Measurements from ENCODE around the gene C10orf88. TPM values are rescaled to one million over a fixed set of nuclear protein-coding genes. Genes with fewer than 3 reads are reported as not detected.

C10orf88 gene
- total and polyA plus RNA-seq, 2 experiments from 2014 or later, result 7.5 to 10.5 TPM

DNA sequence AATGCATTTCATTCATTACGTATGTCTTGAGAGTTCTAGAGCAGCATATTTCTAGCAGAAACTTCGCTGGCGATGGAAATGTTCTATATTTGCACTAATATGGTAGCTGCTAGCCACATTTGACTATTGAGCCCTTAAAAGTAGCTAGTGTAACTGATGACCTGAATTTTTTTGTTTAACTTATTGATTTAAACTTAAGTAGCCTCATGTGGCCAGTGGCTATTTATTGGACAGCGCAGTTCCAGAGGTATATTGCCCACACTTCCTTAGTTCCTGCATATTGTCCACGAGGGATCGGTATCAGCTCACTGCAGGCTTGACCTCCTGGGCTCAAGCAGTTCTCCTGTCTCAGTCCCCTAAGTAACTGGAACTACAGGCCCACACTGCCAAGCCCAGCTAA is 29.9 kb upstream of the C10orf88 start:
- no peak for DNase-seq (ENCODE audit: low spot score)
- Histone ChIP-seq H3K27me3 (no peaks in the 10 kb centered on the region), H3K27ac (no peak overlapping the region), H3K79me2 (no peaks in the 10 kb centered on the region), H4K20me1 (ENCODE audit: insufficient read depth, poor library complexity, severe bottlenecking) (no peaks in the 10 kb centered on the region), H2AFZ (no peak overlapping the region), H3K4me3 (no peak overlapping the region), H3K4me2 (no peak overlapping the region), H3K9me3 (ENCODE audit: low read depth) (no peaks in the 10 kb centered on the region), H3K36me3 (replicated peaks; ENCODE audit: insufficient read depth, low read depth) (no peaks in the 10 kb centered on the region), H3K9me2 (replicated peaks; ENCODE audit: insufficient read depth) (no peaks in the 10 kb centered on the region), H3K4me1 (ENCODE audit: insufficient read depth) (peaks cover 3% of the 10 kb centered on the region)
- TF ChIP-seq, protein P1, sequence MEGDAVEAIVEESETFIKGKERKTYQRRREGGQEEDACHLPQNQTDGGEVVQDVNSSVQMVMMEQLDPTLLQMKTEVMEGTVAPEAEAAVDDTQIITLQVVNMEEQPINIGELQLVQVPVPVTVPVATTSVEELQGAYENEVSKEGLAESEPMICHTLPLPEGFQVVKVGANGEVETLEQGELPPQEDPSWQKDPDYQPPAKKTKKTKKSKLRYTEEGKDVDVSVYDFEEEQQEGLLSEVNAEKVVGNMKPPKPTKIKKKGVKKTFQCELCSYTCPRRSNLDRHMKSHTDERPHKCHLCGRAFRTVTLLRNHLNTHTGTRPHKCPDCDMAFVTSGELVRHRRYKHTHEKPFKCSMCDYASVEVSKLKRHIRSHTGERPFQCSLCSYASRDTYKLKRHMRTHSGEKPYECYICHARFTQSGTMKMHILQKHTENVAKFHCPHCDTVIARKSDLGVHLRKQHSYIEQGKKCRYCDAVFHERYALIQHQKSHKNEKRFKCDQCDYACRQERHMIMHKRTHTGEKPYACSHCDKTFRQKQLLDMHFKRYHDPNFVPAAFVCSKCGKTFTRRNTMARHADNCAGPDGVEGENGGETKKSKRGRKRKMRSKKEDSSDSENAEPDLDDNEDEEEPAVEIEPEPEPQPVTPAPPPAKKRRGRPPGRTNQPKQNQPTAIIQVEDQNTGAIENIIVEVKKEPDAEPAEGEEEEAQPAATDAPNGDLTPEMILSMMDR (IDR thresholded peaks at IDR 0.05; ENCODE audit: poor library complexity), result no peak
- 94% methylated on average over 6 of the region's 6 CpGs for WGBS (ENCODE audit: low lambda C conversion rate, missing lambda C conversion rate)

GRCh38 chr10:122981066-122981464 is 27.0 kb upstream of the C10orf88 start:
- Histone ChIP-seq H4K20me1 (ENCODE audit: insufficient read depth, poor library complexity, severe bottlenecking) (no peaks in the 10 kb centered on the region), H3K36me3 (replicated peaks; ENCODE audit: insufficient read depth, low read depth) (no peaks in the 10 kb centered on the region), H3K27me3 (no peaks in the 10 kb centered on the region), H3K4me3 (peak overlapping the region; percentile 42), H3K9me3 (ENCODE audit: low read depth) (no peaks in the 10 kb centered on the region), H2AFZ (peak overlapping the region; percentile 97), H3K4me2 (peak overlapping the region; percentile 96), H3K79me2 (no peaks in the 10 kb centered on the region), H3K27ac (peak overlapping the region; percentile 38), H3K4me1 (ENCODE audit: insufficient read depth) (peaks cover 3% of the 10 kb centered on the region), H3K9me2 (replicated peaks; ENCODE audit: insufficient read depth) (no peaks in the 10 kb centered on the region)
- WGBS (ENCODE audit: low lambda C conversion rate, missing lambda C conversion rate), result 20% methylated on average over 4 of the region's 4 CpGs
- DNase-seq (ENCODE audit: low spot score), result peak; percentile 46
- TF ChIP-seq EZH2phosphoT487 (IDR thresholded peaks at IDR 0.05; ENCODE audit: low read depth, severe bottlenecking, unreplicated experiment), result no peak
- TF ChIP-seq EZH2 (IDR thresholded peaks at IDR 0.05; ENCODE audit: borderline replicate concordance), result no peak
- TF ChIP-seq, protein P1 (IDR thresholded peaks at IDR 0.05; ENCODE audit: poor library complexity), result peak; percentile 32

- TF ChIP-seq, protein P1 (IDR thresholded peaks at IDR 0.05; ENCODE audit: poor library complexity), result peak; percentile 86
- TF ChIP-seq EZH2 (IDR thresholded peaks at IDR 0.05; ENCODE audit: borderline replicate concordance) (no peak), EZH2phosphoT487 (IDR thresholded peaks at IDR 0.05; ENCODE audit: low read depth, severe bottlenecking, unreplicated experiment) (no peak)
- Histone ChIP-seq H3K4me1 (ENCODE audit: insufficient read depth) (peaks cover 3% of the 10 kb centered on the region), H3K9me2 (replicated peaks; ENCODE audit: insufficient read depth) (no peaks in the 10 kb centered on the region), H3K9me3 (ENCODE audit: low read depth) (no peaks in the 10 kb centered on the region), H3K79me2 (no peaks in the 10 kb centered on the region), H3K27ac (peak within 1 kb of the TSS; percentile 98), H3K27me3 (no peaks in the 10 kb centered on the region), H4K20me1 (ENCODE audit: insufficient read depth, poor library complexity, severe bottlenecking) (no peaks in the 10 kb centered on the region), H3K4me3 (peak within 1 kb of the TSS; percentile 80), H2AFZ (peak within 1 kb of the TSS; percentile 97), H3K4me2 (peak within 1 kb of the TSS; percentile 96), H3K36me3 (replicated peaks; ENCODE audit: insufficient read depth, low read depth) (no peaks in the 10 kb centered on the region)
- WGBS (ENCODE audit: low lambda C conversion rate, missing lambda C conversion rate), result 2% methylated on average over 61 of the region's 73 CpGs
- peak; percentile 95 for DNase-seq (ENCODE audit: low spot score)
Measured at GRCh38 chr10:122980209-122981065, 26.4 kb upstream of the C10orf88 start, which contains the start of gene PSTK. Gene PSTK (plus strand): TSS chr10:122980401. CDS start chr10:122980480, 79 bp downstream.
